Cardiac muscle cell (in vitro differentiated cells and primary cell): ENCODE measurements around the gene TSPAN14. TPM values are rescaled to one million over a fixed set of nuclear protein-coding genes. Genes with fewer than 3 reads are reported as not detected.

Source experiments
- DNase-seq, 2 donors: peaks; one replicate each; pipeline versions ENCODE4 v3.0.0 to v3.0.0-alpha.2; 2010 to 2017; ENCODE audit warnings: low read depth in 1 of 2, low spot score in 1 of 2
- H3K27ac ChIP-seq: fragments of 200-600 bp; sonication (generic); 2 replicates; pipeline ENCODE4 v1.5.1; 2016
- H3K27me3 ChIP-seq: fragments of 200-600 bp; sonication (generic); 2 replicates; pipeline ENCODE4 v1.6.0; 2016; ENCODE audit warnings: control low read depth
- H3K36me3 ChIP-seq: fragments of 200-600 bp; sonication (generic); 2 replicates; pipeline ENCODE4 v1.5.1; 2016; ENCODE audit warnings: control low read depth
- H3K4me1 ChIP-seq: fragments of 200-600 bp; sonication (generic); 2 replicates; pipeline ENCODE4 v1.8.1; 2017; ENCODE audit warnings: low read depth, mild to moderate bottlenecking, mixed run types
- H3K4me3 ChIP-seq: fragments of 200-600 bp; sonication (generic); 2 replicates; pipeline ENCODE4 v1.5.1; 2016; ENCODE audit warnings: mild to moderate bottlenecking
- H3K9me3 ChIP-seq: fragments of 200-600 bp; sonication (generic); 2 replicates; pipeline ENCODE4 v1.5.1; 2017; ENCODE audit warnings: low read depth, mild to moderate bottlenecking, control low read depth
- polyA plus RNA-seq: library from polyadenylated mRNA; unstranded; fragments of >200 nt; fragmentation: Nextera tagmentation; extraction: Ambion mirVana; gene quantifications from 2 replicates; pipeline ENCODE4 v1.2.1, GENCODE V29; 2016
- total RNA-seq: library from RNA; depleted of rRNA; stranded (reverse); fragments of >200 nt; gene quantifications from 2 replicates; pipeline ENCODE4 v1.2.3, GENCODE V29; 2016
- TF ChIP-seq, protein P1 (sequence below): IDR thresholded peaks from 2 replicates; pipeline ENCODE4 v1.5.1; 2012; ENCODE audit warnings: low read depth, mild to moderate bottlenecking, low read length

TSPAN14 gene
- total and polyA plus RNA-seq, 2 experiments from 2014 or later = 31.6 to 55.1 TPM

DNA sequence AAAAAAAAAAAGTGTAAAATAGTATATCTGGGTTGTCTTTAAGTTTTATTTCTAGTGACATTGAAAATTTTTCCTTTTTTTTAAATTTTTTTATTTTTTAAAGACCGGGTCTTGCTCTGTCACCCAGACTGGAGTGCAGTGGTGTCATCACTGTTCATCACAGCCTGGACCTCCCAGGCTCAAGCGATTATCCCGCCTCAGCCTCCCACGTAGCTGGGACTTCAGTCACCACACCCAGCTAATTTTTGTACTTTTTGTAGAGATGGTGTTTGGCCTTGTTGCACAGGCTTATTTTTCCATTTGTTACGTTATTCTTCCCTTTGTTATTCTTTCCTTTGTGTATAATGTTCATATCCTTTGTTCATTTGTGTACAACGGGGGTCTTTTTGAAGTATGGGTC is 30.1 kb downstream of the TSPAN14 start:
- H3K27ac ChIP-seq = no peak overlapping the region
- TF ChIP-seq, protein P1, sequence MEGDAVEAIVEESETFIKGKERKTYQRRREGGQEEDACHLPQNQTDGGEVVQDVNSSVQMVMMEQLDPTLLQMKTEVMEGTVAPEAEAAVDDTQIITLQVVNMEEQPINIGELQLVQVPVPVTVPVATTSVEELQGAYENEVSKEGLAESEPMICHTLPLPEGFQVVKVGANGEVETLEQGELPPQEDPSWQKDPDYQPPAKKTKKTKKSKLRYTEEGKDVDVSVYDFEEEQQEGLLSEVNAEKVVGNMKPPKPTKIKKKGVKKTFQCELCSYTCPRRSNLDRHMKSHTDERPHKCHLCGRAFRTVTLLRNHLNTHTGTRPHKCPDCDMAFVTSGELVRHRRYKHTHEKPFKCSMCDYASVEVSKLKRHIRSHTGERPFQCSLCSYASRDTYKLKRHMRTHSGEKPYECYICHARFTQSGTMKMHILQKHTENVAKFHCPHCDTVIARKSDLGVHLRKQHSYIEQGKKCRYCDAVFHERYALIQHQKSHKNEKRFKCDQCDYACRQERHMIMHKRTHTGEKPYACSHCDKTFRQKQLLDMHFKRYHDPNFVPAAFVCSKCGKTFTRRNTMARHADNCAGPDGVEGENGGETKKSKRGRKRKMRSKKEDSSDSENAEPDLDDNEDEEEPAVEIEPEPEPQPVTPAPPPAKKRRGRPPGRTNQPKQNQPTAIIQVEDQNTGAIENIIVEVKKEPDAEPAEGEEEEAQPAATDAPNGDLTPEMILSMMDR = no peak

DNA sequence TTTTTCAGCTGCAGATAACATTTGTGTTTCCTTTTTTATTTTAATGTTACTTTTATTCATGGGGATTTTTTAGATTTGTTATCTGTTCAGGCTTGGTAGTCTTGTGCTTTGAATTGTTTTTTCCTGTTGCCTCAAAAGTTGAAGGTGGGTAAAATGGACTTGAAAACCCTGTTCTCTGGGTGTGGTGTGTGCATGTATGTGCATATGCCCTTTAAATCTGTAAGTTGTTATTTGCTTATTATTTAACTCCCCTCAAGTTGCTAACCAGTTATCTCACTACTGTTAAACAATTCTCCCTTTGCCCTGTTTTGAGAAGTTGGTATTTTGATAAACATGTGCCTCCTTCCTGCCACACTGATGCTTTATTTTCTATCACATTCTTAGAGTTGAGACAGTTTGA is 30.6 kb downstream of the TSPAN14 start:
- Histone ChIP-seq H3K9me3 (no peaks in the 10 kb centered on the region), H3K4me1 (no peaks in the 10 kb centered on the region), H3K36me3 (peaks cover 3% of the 10 kb centered on the region), H3K27me3 (no peaks in the 10 kb centered on the region), H3K4me3 (no peak overlapping the region), H3K27ac (no peak overlapping the region)
- TF ChIP-seq, protein P1 = no peak
- no peak for DNase-seq

More for the DNA sequence above, 30.1 kb downstream of the TSPAN14 start:
- Histone ChIP-seq H3K27me3 (no peaks in the 10 kb centered on the region), H3K9me3 (no peaks in the 10 kb centered on the region), H3K4me1 (no peaks in the 10 kb centered on the region), H3K36me3 (peaks cover 3% of the 10 kb centered on the region), H3K4me3 (no peak overlapping the region)
- DNase-seq = no peak

DNA sequence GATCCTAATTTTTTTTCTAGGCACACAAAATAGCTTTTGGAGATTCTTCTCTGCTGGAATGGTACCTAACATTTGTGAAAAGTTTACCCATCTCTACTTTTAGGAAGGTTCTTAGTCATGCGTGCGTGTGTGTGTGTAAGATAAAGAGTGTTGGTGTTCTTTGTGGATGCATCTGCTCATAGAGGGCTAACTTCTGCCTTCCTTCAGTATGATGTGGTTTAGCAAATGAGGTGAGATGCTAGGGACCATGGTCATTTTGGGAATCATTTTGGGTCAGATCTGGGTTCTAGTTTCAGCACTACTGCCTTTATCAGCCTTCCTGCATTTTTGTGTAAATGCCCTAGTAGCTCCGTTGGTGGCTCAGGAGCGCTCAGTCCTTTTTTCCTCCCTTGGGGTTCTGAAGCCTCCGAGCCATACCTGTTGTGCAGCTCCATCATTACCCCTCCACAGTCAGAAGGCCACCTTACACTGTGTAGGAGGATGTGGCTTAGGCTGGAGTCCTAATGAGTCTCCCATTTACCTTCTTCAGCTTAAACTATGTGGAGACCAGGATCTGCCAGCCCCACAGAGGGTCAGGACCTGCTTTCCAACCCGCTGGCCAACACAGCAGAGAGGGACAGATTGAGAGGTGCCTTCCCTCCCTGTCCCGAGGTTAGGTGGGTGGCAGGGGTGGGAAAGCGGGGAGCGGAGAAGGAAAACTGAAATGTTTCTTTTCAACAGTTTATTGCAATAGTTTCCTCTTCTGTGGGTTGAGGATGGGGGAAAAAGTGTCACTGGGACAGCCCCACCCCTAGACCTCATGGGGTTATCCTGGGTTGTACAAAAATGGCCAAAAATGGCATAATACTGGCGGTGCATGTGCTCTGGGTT is 31.2 kb downstream of the TSPAN14 start:
- TF ChIP-seq, protein P1 = no peak
- Histone ChIP-seq H3K4me3 (no peak overlapping the region), H3K4me1 (no peaks in the 10 kb centered on the region), H3K27ac (no peak overlapping the region), H3K27me3 (no peaks in the 10 kb centered on the region), H3K9me3 (no peaks in the 10 kb centered on the region), H3K36me3 (peaks cover 3% of the 10 kb centered on the region)
- no peak for DNase-seq

DNA sequence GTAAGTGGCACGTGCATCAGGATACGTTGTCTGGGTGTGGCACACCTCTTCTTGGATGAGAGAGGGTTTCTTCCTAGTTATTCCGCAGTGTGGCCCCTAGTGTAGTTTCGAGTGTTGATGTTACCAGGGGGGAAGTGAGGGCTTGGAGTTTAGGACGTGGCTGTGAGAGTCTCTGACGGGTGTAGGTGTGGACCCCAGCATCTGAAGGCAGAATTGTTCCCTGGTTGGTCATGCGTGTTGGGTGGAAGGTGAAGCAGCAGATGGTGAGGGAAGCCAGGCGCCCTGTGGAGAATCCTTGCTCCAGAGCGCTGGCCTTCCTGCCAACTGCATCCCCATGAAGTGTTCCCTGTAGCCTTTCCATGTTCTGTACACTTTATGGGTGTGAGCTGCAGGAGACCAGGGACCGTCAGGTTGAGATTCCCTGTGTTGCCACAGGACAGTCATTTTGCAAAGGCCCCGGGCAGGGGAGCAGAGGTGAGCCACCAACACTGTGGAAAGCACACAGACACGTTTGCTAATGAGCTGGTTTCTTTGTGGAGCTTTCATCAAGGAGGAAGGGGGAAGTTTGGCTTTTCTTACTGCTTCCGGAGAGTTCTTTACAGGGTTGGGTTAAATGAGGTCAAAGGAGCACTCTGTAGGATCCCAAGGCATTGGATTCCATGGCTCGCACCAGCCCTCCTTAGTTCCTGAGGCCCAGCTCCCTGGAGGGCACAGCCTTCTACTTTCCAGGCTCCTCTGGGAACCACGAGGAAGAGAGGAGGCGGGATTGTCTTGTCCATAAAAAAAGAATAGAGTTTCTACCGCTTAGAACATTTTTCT is 32.0 kb downstream of the TSPAN14 start:
- Histone ChIP-seq H3K4me3 (no peak overlapping the region), H3K9me3 (no peaks in the 10 kb centered on the region), H3K27me3 (no peaks in the 10 kb centered on the region), H3K36me3 (peaks cover 3% of the 10 kb centered on the region), H3K4me1 (no peaks in the 10 kb centered on the region), H3K27ac (no peak overlapping the region)
- TF ChIP-seq, protein P1 = no peak
- no peak for DNase-seq

DNA sequence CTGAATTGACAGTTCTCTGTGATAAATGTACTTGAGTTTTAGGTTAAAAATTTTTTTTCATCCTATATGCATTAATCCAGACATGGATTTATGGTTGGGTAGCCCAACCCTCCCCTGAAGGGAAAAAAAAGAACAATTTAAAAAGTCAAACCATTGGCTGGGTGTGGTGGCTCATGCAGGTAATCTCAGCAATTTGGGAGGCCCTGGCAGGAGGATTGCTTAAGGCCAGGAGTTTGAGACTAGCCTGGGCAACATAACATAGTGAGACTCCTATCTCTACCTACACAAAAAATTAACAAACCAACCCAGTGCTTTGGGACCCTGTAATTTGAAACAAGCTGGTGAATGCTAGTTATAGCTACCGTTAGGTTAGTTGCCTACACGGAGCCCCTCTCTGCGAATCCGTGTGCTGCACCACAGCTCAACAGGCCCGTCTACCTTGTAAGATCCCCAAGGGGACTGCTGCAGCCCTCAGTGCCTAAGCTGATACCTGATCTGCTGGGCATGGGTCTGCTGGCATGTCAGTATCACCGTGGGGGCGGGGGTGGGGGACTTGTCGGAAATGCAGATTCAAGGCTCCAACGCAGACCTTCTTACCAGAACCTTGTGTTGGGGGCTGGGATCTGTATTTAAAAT is 32.8 kb downstream of the TSPAN14 start:
- Histone ChIP-seq H3K4me1 (no peaks in the 10 kb centered on the region), H3K9me3 (no peaks in the 10 kb centered on the region), H3K4me3 (no peak overlapping the region), H3K27me3 (no peaks in the 10 kb centered on the region), H3K36me3 (peaks cover 3% of the 10 kb centered on the region), H3K27ac (no peak overlapping the region)
- no peak for DNase-seq
- TF ChIP-seq, protein P1 = no peak
